NCI-H146 (cell line): Measurements from ENCODE around the gene BAAT.
"Not testable (repeated sequence)": the region's sequence is repeated elsewhere in the genome, so short reads cannot be mapped to it uniquely, and the experiment has no call there.

Source experiments
- DNase-seq: peaks from one replicate; lab custom pipeline; 2025; lab: John Stamatoyannopoulos, UW

BAAT gene

DNA sequence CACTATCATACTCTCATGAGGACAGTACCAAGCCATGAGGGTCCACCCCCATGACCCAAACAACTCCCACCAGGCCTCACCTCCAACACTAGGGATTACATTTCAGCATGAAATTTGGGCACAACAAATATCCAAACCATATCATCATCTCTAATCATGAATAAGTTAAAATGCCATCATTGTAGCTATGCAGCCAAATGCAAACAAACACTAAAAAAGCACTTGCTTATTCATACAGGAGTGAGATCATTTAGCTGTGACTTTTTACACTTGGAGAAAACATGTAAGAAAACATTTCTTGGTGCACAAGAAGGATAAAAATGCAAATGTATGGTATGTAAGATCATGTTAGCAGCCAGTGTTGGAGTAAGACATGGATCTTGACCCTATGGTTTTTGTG lies 24.2 kb downstream of the BAAT start:
- DNase-seq: no peak

DNA sequence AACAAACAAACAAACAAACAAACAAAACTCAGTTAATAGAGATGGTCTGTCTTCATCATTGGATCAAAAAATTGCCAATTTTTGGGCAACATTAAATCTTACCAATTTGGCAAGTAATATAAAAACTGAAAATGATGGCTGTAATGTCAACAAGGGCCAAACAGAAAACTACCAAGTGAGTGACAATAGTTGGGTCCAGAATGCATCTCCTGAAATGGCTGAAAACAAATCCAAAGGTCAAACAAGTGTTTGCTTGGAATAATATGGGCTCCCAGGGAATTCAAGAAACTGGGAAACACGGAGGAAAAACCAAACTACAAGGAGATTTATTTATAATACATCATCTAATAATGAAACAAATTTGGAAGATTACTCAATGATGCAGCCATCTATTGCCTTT lies 25.1 kb downstream of the BAAT start:
- DNase-seq: no peak

- DNase-seq: no peak
Observed at GRCh38 chr9:101356619-101357018, 28.2 kb downstream of the BAAT start.

GRCh38 chr9:101354765-101355708 lies 29.8 kb downstream of the BAAT start:
- no peak for DNase-seq

- no peak for DNase-seq
Observed at GRCh38 chr9:101354143-101354764, 30.6 kb downstream of the BAAT start.

- DNase-seq: no peak
Observed at GRCh38 chr9:101353683-101354082, 31.1 kb downstream of the BAAT start.

DNA sequence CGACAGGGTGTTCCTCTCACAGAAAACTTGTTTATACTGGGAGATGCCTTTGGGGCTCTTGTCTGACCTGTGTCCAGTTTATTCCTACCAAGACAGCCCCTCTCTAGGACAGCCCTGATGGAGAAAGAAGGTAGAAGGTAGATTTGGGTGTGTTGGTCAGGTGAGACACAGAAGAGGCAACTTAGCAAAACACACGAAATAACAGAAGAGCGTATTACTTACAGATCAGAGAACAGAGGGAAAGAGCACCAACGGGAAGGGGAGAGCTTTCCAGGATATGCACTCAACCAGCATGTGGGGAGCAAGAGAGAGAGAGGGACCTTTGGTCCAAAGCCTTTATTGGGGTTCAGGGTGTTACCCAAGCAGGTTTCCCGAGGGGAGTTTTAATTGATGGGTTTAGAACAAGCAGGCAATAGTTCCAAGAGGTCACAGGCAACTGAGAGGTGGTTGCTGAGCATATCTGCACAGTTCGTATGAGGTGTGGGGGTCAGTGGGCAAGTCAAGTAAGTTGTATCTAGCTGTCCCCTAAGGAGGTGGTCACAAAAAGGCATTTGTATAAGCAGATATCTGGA lies 31.8 kb downstream of the BAAT start:
- no peak for DNase-seq

- DNase-seq: no peak
Observed at GRCh38 chr9:101350285-101350684, 34.5 kb downstream of the BAAT start.

GRCh38 chr9:101342595-101342994 lies 42.2 kb downstream of the BAAT start:
- DNase-seq: no peak

- no peak for DNase-seq
Observed at GRCh38 chr9:101341958-101342357, 42.8 kb downstream of the BAAT start.

DNA sequence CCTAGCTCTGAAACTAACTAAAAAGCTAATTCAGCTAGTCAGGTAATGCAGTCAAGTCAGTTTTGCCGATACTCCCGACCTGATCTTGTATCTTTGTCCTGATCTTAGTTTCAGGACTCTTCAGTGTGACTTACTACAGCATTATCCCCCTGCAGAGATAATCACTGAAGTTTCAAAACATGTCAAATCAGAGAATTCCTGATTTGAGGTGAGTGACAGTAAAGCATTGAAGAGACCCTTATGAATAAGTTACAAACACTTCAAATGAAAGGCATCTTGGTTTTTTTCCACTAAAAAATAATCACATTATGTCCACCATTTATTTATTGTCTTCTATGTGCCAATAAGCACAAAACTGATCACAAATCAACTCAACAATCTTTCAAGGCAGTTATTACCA lies 47.6 kb downstream of the BAAT start:
- no peak for DNase-seq

GRCh38 chr9:101336091-101336490 lies 48.7 kb downstream of the BAAT start:
- no peak for DNase-seq

DNA sequence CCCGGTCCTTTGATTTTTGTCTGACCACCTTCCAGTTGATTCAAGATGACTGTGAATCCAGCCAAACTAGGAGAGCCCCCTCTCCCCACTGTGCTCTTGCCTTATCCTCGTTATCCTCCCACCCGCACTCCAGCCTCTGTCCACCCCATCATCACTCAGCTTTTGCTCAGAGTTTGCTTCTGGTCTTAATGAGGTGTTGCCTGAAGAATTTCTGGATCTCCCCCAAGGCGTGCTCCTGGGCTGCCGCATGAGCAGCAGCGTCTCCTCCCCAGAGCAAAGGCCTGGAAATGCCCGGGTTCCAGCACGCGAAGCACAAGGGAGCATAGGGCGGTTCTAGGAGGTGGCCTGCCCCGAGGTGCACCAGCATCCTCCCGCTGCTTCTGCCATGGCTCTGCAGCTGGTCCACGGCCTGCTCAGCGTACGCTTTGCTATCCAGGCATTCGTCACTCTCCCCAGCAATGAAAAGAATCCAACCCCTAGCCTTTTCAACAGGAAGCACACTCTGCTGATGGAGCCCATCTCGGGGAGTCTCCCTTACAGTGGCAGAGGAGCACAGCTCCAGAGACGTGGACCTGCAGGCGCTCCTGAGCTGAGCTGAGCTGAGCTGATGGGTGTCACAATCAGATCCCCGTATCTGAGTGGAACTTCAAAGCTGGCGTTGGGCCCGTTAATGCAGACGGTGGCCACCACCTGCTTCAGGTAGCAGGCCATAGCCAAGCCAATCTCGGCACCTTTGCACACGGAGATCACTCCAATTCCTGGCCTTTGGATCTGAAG lies 50.7 kb downstream of the BAAT start:
- no peak for DNase-seq

GRCh38 chr9:101333490-101333889 lies 51.3 kb downstream of the BAAT start:
- no peak for DNase-seq

DNA sequence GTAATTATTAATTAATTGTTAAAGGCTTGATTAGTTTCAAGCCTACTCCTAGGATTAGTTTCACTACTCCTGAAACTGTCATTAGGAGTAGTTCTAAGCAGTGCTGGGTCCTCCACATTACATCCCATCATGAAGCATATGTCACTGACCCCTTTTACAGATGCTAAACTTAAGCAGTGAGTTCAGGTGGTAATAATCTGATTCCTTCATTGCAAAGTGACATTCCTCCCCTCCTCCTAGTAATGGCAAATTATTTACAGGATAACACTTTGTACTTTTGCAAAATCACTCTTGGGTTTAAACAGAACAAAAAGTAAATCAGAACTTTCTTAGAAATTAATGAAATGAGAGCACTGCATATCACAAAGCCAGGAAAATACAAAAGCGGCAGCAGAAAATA lies 52.4 kb downstream of the BAAT start:
- no peak for DNase-seq

DNA sequence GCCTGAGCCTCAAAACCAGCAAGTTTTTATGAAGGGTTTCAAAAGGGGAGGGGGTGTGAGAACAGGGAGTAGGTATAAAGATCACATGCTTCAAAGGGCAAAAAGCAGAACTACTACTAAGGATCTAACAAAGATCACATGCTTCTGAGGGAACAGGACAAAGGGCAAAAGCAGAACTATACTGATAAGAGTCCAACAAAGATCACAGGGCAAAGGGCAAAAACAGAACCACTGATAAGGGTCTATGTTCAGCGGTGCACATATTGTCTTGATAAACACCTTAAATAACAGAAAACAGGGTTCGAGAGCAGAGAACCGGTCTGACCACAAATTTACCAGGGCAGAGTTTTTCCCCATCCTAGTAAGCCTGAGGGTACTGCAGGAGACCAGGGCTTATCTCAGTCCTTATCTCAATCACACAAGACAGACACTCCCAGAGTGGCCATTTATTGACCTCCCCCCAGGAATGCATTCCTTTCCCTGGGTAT lies 57.3 kb downstream of the BAAT start:
- not testable (repeated sequence) for DNase-seq

DNA sequence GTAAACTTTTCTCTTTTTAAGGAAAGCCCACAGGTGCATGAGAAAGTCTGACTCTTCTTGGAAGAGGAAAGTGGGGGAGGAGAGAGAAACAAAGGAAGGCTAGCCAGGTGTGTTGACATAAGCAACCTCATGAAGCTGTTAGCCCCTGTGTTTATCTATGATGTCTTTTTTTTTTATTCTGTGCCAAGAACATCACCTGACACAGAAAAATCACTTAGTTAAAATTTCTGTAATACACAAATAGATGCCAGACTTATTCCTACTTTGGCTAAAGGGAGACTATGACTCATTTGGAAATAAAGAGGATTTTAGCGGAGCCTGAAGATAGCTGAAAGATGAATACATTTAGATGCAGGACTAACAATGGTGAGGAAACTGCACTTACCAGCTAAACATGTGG lies 58.3 kb downstream of the BAAT start:
- DNase-seq: peak; percentile 82

- DNase-seq: peak; percentile 10
Observed at GRCh38 chr9:101326035-101326434, 58.8 kb downstream of the BAAT start.

DNA sequence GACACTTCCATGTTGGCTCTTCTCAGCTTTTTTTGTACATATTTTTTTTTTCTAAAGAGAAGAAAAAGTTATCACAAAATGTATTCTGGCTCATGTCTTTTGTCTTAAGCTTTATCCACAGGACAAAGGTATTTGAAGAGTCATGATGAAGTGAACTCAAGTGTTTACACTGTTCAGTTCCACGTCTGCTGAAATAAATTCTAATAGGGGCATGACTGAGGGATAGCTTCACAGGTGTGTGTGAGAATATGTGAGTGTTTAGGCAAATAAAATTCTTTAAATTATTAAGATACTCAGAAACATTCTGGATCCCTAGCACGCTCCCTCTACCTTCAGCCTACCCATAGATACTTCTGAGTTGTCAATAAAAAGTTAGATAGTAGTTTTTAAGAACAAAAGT lies 59.8 kb downstream of the BAAT start:
- DNase-seq: no peak

- DNase-seq: no peak
Observed at GRCh38 chr9:101324245-101324804, 60.5 kb downstream of the BAAT start.

DNA sequence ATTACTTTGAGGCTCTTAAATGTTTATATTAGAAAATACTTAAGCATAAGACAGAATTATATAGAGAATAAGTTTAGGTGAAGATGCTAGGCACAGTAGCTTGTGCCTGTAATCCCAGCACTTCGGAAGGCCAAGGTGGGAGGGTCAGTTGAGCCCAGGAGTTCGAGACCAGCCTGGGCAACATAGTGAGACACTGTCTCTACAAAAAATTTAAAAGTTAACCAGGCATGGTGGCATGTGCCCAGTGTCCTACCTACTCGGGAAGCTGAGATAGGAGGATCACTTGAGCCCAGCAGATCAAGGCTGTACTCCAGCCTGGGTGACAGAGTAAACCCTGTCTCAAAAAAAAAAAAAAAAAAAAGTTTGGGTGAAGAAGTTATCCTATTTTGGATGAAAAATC lies 61.7 kb downstream of the BAAT start:
- DNase-seq: no peak

- no peak for DNase-seq
Observed at GRCh38 chr9:101317735-101318134, 67.1 kb downstream of the BAAT start.
